H1 (cell line): ENCODE results near the gene SOBP. TPM values are rescaled to one million over a fixed set of nuclear protein-coding genes. Genes with fewer than 3 reads are reported as not detected.

Source experiments
- JUND ChIP-seq: IDR thresholded peaks from 2 replicates; pipeline ENCODE4 v1.6.1; 2011; ENCODE audit warnings: mild to moderate bottlenecking, improper control_type of control experiment, low read length
- RAD21 ChIP-seq, 2 experiments: IDR thresholded peaks in 1 of 2; conservative IDR thresholded peaks in 1 of 2; 2 replicates each; pipeline ENCODE4 v1.6.1; 2011; ENCODE audit warnings: low read depth in 2 of 2, low read length in 2 of 2, improper control_type of control experiment in 1 of 2, inconsistent platforms in 1 of 2, mild to moderate bottlenecking in 1 of 2, moderate library complexity in 1 of 2
- polyA plus RNA-seq, 7 experiments: library from polyadenylated mRNA; depleted of rRNA in 3 of 7; stranded (reverse) in 5 of 7; unstranded in 2 of 7; fragments of >200 nt in 5 of 7; fragments of 200-250 nt in 2 of 7; gene quantifications; 1 replicate in 5 of 7; 2 replicates in 1 of 7; 4 replicates in 1 of 7; pipeline versions ENCODE4 v1.2.1 to v1.2.3, GENCODE V29; 2011 to 2013; ENCODE audit warnings: missing spikeins in 2 of 7, mixed read lengths in 2 of 7
- total RNA-seq: library from RNA; stranded (reverse); fragmentation: NEBNext Ultra II Directional; extraction: Animal tissue kit (Norgen Biotek cat#: 25700); gene quantifications from 2 replicates; pipeline ENCODE4 v1.2.1, GENCODE V29; 2021

The SOBP gene
- total and polyA plus RNA-seq, 2 of the 8 experiments (the other 6 are each of a cell fraction or from before 2014, with no cell fraction given): 0.45 to 6.2 TPM

GRCh38 chr6:107648983-107649382 is 159.1 kb downstream of the SOBP start (continued):
- no peak for TF ChIP-seq JUND
- TF ChIP-seq RAD21 (IDR thresholded peaks at IDR 0.05 in 1 of 2, conservative IDR thresholded peaks at IDR 0.05 in 1 of 2; ENCODE audit: low read depth in 2 of 2, low read length in 2 of 2): no peak
